SIG-M5 treated with dmso at 0.1 percent for 504 hours (cell line): ENCODE measurements around the gene CDC42BPA.
A peak's percentile ranks its signal among the peaks of the same experiment; 100 is the strongest.
"Not testable (repeated sequence)": the region's sequence is repeated elsewhere in the genome, so short reads cannot be mapped to it uniquely, and the experiment has no call there.

Source experiments
- DNase-seq: peaks from one replicate; lab custom pipeline; 2025; ENCODE audit not compliant: unreplicated experiment; lab: John Stamatoyannopoulos, UW

The CDC42BPA gene

GRCh38 chr1:227265891-227266290 is 52.4 kb downstream of the CDC42BPA start:
- DNase-seq: no peak

GRCh38 chr1:227263869-227264268 is 54.4 kb downstream of the CDC42BPA start:
- no peak for DNase-seq

DNA sequence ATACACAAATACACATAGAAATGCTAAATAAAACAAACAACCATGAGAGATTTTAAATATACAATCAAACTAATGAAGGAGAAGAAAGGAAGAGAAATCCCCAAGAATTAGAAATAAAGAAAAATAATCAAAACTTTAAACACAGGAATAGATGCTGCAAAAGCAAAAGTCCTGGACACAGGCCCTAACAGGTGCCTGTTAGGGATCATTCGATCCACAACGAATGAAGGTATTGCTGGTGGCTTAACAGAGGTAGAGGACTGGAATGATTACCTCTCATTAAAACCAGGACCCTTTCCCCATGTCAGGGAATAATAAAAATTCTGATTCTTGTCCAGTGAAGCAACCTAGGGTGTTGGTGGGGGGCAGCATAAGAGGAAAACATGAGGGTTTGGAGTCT is 56.8 kb downstream of the CDC42BPA start:
- DNase-seq: no peak

- DNase-seq: no peak
Measured at GRCh38 chr1:227260433-227260832, 57.9 kb downstream of the CDC42BPA start.

GRCh38 chr1:227257964-227258363 is 60.3 kb downstream of the CDC42BPA start:
- no peak for DNase-seq

DNA sequence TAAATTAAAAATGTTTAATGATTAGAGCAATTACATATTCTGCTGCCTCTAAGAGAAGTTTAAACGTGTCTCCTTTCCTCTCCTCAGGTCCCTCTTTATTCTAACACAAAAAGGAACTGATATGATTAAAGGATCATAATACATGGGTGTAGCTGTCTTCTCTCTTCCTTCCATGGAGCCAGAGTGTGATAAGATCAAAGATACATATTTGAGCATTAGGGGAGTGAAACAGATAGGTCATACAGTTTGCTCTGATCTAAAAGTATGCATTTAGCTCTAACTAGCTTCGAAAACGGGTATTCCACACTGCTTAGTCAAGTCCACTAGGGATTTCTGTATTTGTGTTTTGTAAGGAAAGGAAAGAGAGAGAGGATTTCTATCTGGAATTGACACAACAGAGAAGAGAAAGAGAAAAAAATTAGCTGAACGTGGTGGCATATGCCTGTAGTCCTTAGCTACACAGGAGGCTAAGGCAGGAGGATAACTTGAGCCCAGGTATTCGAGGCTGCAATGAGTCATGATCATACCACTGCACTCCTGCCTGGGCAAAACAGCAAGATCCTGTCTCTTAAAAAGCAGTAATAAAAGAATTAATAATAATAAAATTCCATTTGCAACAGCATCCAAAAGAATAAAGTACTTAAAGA is 63.1 kb downstream of the CDC42BPA start:
- no peak for DNase-seq

- no peak for DNase-seq
Measured at GRCh38 chr1:227253065-227253464, 65.2 kb downstream of the CDC42BPA start.

GRCh38 chr1:227245613-227246320 is 72.5 kb downstream of the CDC42BPA start:
- DNase-seq: no peak

DNA sequence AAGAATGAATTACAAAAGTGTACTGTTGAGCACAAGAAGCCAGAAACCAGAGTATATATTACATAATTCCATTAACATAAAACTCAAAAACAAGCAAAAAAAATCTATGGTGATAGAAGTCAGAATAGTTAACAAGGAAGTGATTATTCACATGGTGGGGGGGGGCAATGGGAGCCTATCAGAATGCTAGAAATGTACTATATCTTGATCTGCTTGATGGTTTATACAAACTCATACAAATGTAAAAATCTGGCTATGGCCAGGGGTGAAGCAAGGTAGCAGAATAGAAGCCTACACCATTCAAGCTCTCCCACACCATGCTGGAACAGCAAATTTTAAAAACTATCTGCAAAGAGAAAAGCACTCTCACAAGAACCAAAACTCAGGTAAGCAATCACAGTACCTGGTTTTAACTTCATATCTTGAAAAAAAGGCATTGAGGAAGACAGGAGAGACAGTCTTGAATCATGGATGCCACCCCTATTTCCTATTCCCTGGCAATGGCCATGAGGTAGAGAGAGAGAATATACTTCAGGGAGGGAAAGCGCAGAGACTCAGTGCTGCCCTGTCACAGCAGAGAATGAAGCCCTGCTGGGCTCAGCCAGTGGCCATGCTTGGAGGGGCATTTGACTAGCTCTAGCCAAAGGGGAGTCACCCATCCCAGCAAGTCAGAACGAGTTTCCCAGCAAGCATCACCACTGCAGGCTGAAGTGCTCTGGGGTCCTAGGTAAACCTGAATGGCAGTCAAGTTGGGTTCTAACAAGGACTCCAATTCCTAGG is 73.8 kb downstream of the CDC42BPA start:
- DNase-seq: no peak

- no peak for DNase-seq
Measured at GRCh38 chr1:227242811-227243682, 75.2 kb downstream of the CDC42BPA start.

DNA sequence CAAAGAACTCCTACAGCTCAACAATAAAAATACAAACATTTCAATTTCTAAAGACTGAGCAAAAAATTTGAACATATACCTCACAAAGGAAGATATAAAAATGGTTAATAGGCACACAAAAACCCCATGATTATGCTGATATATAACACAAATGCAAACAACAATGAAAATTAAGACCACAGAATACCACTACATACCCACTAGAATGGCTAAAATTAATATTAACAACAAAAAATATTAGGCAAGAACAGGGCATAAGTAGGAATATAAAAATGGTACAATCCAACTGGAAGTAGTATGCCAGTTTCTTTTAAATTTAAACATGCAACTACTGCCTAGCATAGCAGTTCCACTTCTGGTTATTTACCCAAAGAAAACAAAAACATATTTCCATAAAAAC is 77.3 kb downstream of the CDC42BPA start:
- DNase-seq: no peak

- DNase-seq: peak; percentile 80
Measured at GRCh38 chr1:227234998-227235405, 83.3 kb downstream of the CDC42BPA start.

DNA sequence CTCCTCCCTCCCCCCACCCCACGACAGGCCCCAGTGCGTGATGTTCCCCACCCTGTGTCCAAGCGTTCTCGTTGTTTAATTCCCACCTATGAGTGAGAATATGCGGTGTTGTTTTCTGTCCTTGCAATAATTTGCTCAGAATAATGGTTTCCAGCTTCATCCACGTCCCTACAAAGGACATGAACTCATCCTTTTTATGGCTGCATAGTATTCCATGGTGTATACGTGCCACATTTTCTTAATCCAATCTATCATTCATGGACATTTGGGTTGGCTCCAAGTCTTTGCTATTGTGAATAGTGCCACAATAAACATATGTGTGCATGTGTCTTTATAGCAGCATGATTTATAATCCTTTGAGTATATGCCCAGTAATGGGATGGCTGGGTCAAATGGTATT is 87.2 kb downstream of the CDC42BPA start:
- DNase-seq: not testable (repeated sequence)

DNA sequence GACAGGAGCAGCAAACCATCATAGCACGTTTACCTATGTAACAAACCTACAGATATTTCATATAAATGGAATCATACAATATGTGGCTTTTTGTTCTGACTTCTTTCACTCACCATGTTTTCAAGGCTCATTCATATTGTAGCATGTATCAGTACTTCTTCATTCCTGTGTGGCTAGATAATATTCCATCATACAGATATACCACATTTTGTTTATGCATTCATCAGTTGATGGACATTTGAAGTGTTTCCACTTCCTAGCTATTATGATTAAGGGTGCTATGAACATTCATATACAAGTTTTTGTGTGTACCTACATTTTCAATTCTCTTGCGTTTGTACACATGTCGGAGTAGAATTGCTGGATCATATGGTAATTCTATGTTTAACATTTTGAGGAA is 90.1 kb downstream of the CDC42BPA start:
- no peak for DNase-seq

- DNase-seq: no peak
Measured at GRCh38 chr1:227227761-227228160, 90.5 kb downstream of the CDC42BPA start.

DNA sequence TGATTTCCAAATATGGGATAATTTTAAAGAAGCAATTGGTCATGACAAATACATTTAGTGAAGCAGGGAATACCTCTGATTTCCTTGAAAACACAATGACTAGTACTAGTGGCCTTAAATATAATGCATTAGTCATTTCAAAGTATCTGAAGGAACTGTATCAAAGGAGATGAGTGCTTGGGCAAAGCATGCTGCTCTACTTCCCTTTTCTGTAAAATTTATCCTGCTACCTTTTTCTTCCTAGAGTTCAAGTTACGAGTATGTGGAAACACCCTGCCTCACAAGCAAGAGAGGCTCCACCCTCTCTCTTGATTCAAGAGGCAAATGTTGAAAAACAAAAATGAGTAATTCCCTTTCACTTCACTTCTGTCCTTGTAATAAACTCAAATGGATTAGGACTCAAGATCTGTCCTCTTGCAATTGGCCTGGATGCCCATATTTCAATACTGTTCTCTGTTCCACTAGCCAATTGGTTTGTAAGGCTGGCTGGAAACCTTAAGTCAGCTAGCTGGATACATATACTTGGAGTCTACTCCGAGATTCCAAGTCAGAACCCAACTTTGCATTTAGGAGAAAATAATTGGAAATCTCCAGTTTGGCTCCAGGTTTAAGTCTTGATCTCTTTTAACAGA is 92.5 kb downstream of the CDC42BPA start:
- peak; percentile 97 for DNase-seq

- DNase-seq: peak; percentile 33
Measured at GRCh38 chr1:227223171-227223806, 95.0 kb downstream of the CDC42BPA start.

GRCh38 chr1:227219715-227220292 is 98.5 kb downstream of the CDC42BPA start:
- DNase-seq: no peak

GRCh38 chr1:227218870-227219573 is 99.3 kb downstream of the CDC42BPA start:
- DNase-seq: no peak
